ENCODE results near the gene LGR6. TPM values are rescaled to one million over a fixed set of nuclear protein-coding genes. Genes with fewer than 3 reads are reported as not detected.

The LGR6 gene
- total and polyA plus RNA-seq, 2 of the 8 experiments (the other 6 are each of a cell fraction or from before 2014, with no cell fraction given), result 0.50 to 1.0 TPM

GRCh38 chr1:202348509-202349205, 155.1 kb downstream of the LGR6 start, which contains the start of gene PPP1R12B (continued):
- TF ChIP-seq CHD7 (IDR thresholded peaks at IDR 0.05; ENCODE audit: insufficient replicate concordance, low read length), result no peak
- peak in 1 of 2 experiments; percentile 72; a peak in 2 of 3 replicates for TF ChIP-seq POLR2A (IDR thresholded peaks at IDR 0.05; ENCODE audit: control extremely low read depth in 1 of 2, low read depth in 2 of 2, low read length in 2 of 2)
- no peak for TF ChIP-seq SIRT6 (IDR thresholded peaks at IDR 0.05; ENCODE audit: low read length)
- peak in 1 of 2 experiments; percentile 93; a peak in 1 of 4 replicates for TF ChIP-seq HDAC2 (IDR thresholded peaks at IDR 0.05; ENCODE audit: borderline replicate concordance in 1 of 2, low read depth in 2 of 2, low read length in 2 of 2)
- TF ChIP-seq TAF7 (optimal IDR thresholded peaks at IDR 0.05; ENCODE audit: borderline replicate concordance, low read depth, low read length), result peak; percentile 46
- TF ChIP-seq SIX5 (IDR thresholded peaks at IDR 0.05; ENCODE audit: low read depth, low read length), result peak; percentile 97
- peak; percentile 84 for TF ChIP-seq NRF1 (IDR thresholded peaks at IDR 0.05; ENCODE audit: low read depth, low read length)
- no peak for TF ChIP-seq HDAC6 (IDR thresholded peaks at IDR 0.05; ENCODE audit: low read depth, low read length)
- no peak for TF ChIP-seq RFX5 (IDR thresholded peaks at IDR 0.05; ENCODE audit: borderline replicate concordance, low read depth, low read length)
- TF ChIP-seq KDM4A (IDR thresholded peaks at IDR 0.05; ENCODE audit: low read depth, low read length, severe bottlenecking), result peak; percentile 87
